ENCODE measurements around the gene ARHGAP26. TPM values are rescaled to one million over a fixed set of nuclear protein-coding genes. Genes with fewer than 3 reads are reported as not detected.

The ARHGAP26 gene
- total RNA-seq, 5 donors from 2014 or later (not counting 1 experiment from before 2014, with no cell fraction given), result 22.8 to 49.3 (median 28.3) TPM

- Mint-ChIP-seq H3K9me3 (peaks cover 3 to 23% (median 7%) of the 10 kb centered on the region in 3 donors), H3K27me3 (no peaks in the 10 kb centered on the region), H3K27ac (no peak overlapping the region), H3K4me1 (peaks cover 0 to 8% (median 0%) of the 10 kb centered on the region in 3 donors), H3K36me3 (peaks cover 36% of the 10 kb centered on the region), H3K4me3 (no peak overlapping the region)
- DNase-seq, result no peak
- no CpG with 5 or more reads among the region's 2 CpGs for WGBS (ENCODE audit: insufficient coverage)
- Histone ChIP-seq H3K27ac (ENCODE audit: low read length) (no peak overlapping the region), H3K27me3 (replicated peaks in 1 of 2; ENCODE audit: control insufficient read depth in 2 of 2, extremely low read depth in 1 of 2, insufficient read depth in 2 of 2, low read length in 1 of 2) (no peaks in the 10 kb centered on the region), H3K36me3 (ENCODE audit: control insufficient read depth in 2 of 2, extremely low read depth in 1 of 2, insufficient read depth in 1 of 2, low read length in 1 of 2) (no peaks in the 10 kb centered on the region), H3K4me1 (ENCODE audit: control insufficient read depth in 1 of 2, extremely low read depth in 1 of 2, insufficient read depth in 2 of 2, low read length in 2 of 2) (no peaks in the 10 kb centered on the region), H3K4me3 (ENCODE audit: control insufficient read depth in 1 of 2, extremely low read depth in 1 of 2, low read length in 1 of 2) (no peak overlapping the region), H3K9me3 (no peaks in the 10 kb centered on the region)
- ATAC-seq (replicated peaks in 1 of 4), result no peak
- CTCF ChIA-PET, result interaction anchor here (0.7 to 1.1 kb wide), 2 partner anchors 159 to 629 kb away, joined by 3 read pairs; no protein-coding TSS in a partner anchor
- POLR2A ChIA-PET, result no interaction called here
Observed at GRCh38 chr5:143195491-143195890, 425.3 kb downstream of the ARHGAP26 start.

GRCh38 chr5:143196601-143197259 lies 426.6 kb downstream of the ARHGAP26 start:
- no peak overlapping the region for H3K4me3 Mint-ChIP-seq
- ATAC-seq (replicated peaks in 1 of 4) (no peak), DNase-seq (no peak)
- no peaks in the 10 kb centered on the region for H3K36me3 ChIP-seq (ENCODE audit: control insufficient read depth in 2 of 2, extremely low read depth in 1 of 2, insufficient read depth in 1 of 2, low read length in 1 of 2)
- H3K9me3 ChIP-seq, result no peaks in the 10 kb centered on the region
- H3K36me3 Mint-ChIP-seq, result peaks cover 34% of the 10 kb centered on the region
- H3K27me3 Mint-ChIP-seq, result no peaks in the 10 kb centered on the region
- H3K27ac ChIP-seq (ENCODE audit: low read length), result no peak overlapping the region
- H3K4me1 ChIP-seq (ENCODE audit: control insufficient read depth in 1 of 2, extremely low read depth in 1 of 2, insufficient read depth in 2 of 2, low read length in 2 of 2), result no peaks in the 10 kb centered on the region
- WGBS (ENCODE audit: insufficient coverage), result 76% methylated on average over 2 of the region's 3 CpGs
- ChIA-PET CTCF (interaction anchor here in 1 of 2 donors (1.1 kb wide), 1 partner anchor 628 kb away, joined by 3 read pairs; no protein-coding TSS in a partner anchor), POLR2A (no interaction called here)
- no peak overlapping the region for H3K27ac Mint-ChIP-seq
- peaks cover 3 to 16% (median 7%) of the 10 kb centered on the region in 3 donors for H3K9me3 Mint-ChIP-seq
- H3K27me3 ChIP-seq (replicated peaks in 1 of 2; ENCODE audit: control insufficient read depth in 2 of 2, extremely low read depth in 1 of 2, insufficient read depth in 2 of 2, low read length in 1 of 2), result no peaks in the 10 kb centered on the region
- no peak overlapping the region for H3K4me3 ChIP-seq (ENCODE audit: control insufficient read depth in 1 of 2, extremely low read depth in 1 of 2, low read length in 1 of 2)
- H3K4me1 Mint-ChIP-seq, result peaks cover 0 to 8% (median 0%) of the 10 kb centered on the region in 3 donors

GRCh38 chr5:143197260-143197656 lies 427.1 kb downstream of the ARHGAP26 start:
- H3K36me3 Mint-ChIP-seq, result peaks cover 32% of the 10 kb centered on the region
- H3K9me3 Mint-ChIP-seq, result peaks cover 3 to 12% (median 10%) of the 10 kb centered on the region in 3 donors
- Histone ChIP-seq H3K27ac (ENCODE audit: low read length) (no peak overlapping the region), H3K27me3 (replicated peaks in 1 of 2; ENCODE audit: control insufficient read depth in 2 of 2, extremely low read depth in 1 of 2, insufficient read depth in 2 of 2, low read length in 1 of 2) (no peaks in the 10 kb centered on the region), H3K4me3 (ENCODE audit: control insufficient read depth in 1 of 2, extremely low read depth in 1 of 2, low read length in 1 of 2) (no peak overlapping the region), H3K9me3 (no peaks in the 10 kb centered on the region), H3K36me3 (ENCODE audit: control insufficient read depth in 2 of 2, extremely low read depth in 1 of 2, insufficient read depth in 1 of 2, low read length in 1 of 2) (no peaks in the 10 kb centered on the region), H3K4me1 (ENCODE audit: control insufficient read depth in 1 of 2, extremely low read depth in 1 of 2, insufficient read depth in 2 of 2, low read length in 2 of 2) (no peaks in the 10 kb centered on the region)
- ATAC-seq (replicated peaks in 1 of 4), result no peak
- CTCF ChIA-PET, result no interaction called here
- no peak for DNase-seq
- H3K4me3 Mint-ChIP-seq, result no peak overlapping the region
- H3K27ac Mint-ChIP-seq, result no peak overlapping the region
- POLR2A ChIA-PET, result no interaction called here
- no peaks in the 10 kb centered on the region for H3K27me3 Mint-ChIP-seq
- peaks cover 0 to 8% (median 0%) of the 10 kb centered on the region in 3 donors for H3K4me1 Mint-ChIP-seq

GRCh38 chr5:143198332-143198731 lies 428.2 kb downstream of the ARHGAP26 start:
- Histone ChIP-seq H3K27ac (ENCODE audit: low read length) (no peak overlapping the region), H3K27me3 (replicated peaks in 1 of 2; ENCODE audit: control insufficient read depth in 2 of 2, extremely low read depth in 1 of 2, insufficient read depth in 2 of 2, low read length in 1 of 2) (no peaks in the 10 kb centered on the region), H3K9me3 (no peaks in the 10 kb centered on the region), H3K4me1 (ENCODE audit: control insufficient read depth in 1 of 2, extremely low read depth in 1 of 2, insufficient read depth in 2 of 2, low read length in 2 of 2) (no peaks in the 10 kb centered on the region), H3K36me3 (ENCODE audit: control insufficient read depth in 2 of 2, extremely low read depth in 1 of 2, insufficient read depth in 1 of 2, low read length in 1 of 2) (no peaks in the 10 kb centered on the region), H3K4me3 (ENCODE audit: control insufficient read depth in 1 of 2, extremely low read depth in 1 of 2, low read length in 1 of 2) (no peak overlapping the region)
- Mint-ChIP-seq H3K4me1 (peaks cover 0 to 8% (median 0%) of the 10 kb centered on the region in 3 donors), H3K27me3 (no peaks in the 10 kb centered on the region), H3K36me3 (peaks cover 40% of the 10 kb centered on the region), H3K4me3 (no peak overlapping the region), H3K9me3 (peaks cover 3 to 12% (median 10%) of the 10 kb centered on the region in 3 donors), H3K27ac (no peak overlapping the region)
- ChIA-PET POLR2A (interaction anchor here in 1 of 2 donors (1.0 kb wide), 1 partner anchor 22 kb away, joined by 3 read pairs; no protein-coding TSS in a partner anchor), CTCF (interaction anchor here in 1 of 2 donors (0.6 kb wide), 1 partner anchor 16 kb away, joined by 4 read pairs; no protein-coding TSS in a partner anchor)
- 100% methylated on average over 1 of the region's 4 CpGs for WGBS (ENCODE audit: insufficient coverage)
- DNase-seq (no peak), ATAC-seq (replicated peaks in 1 of 4) (no peak)

GRCh38 chr5:143199161-143199560 lies 429.0 kb downstream of the ARHGAP26 start:
- Histone ChIP-seq H3K36me3 (ENCODE audit: control insufficient read depth in 2 of 2, extremely low read depth in 1 of 2, insufficient read depth in 1 of 2, low read length in 1 of 2) (no peaks in the 10 kb centered on the region), H3K4me3 (ENCODE audit: control insufficient read depth in 1 of 2, extremely low read depth in 1 of 2, low read length in 1 of 2) (no peak overlapping the region), H3K4me1 (ENCODE audit: control insufficient read depth in 1 of 2, extremely low read depth in 1 of 2, insufficient read depth in 2 of 2, low read length in 2 of 2) (no peaks in the 10 kb centered on the region), H3K27me3 (replicated peaks in 1 of 2; ENCODE audit: control insufficient read depth in 2 of 2, extremely low read depth in 1 of 2, insufficient read depth in 2 of 2, low read length in 1 of 2) (no peaks in the 10 kb centered on the region), H3K27ac (ENCODE audit: low read length) (no peak overlapping the region), H3K9me3 (no peaks in the 10 kb centered on the region)
- Mint-ChIP-seq H3K4me3 (no peak overlapping the region), H3K9me3 (peaks cover 3 to 12% (median 10%) of the 10 kb centered on the region in 3 donors), H3K4me1 (peaks cover 0 to 8% (median 0%) of the 10 kb centered on the region in 3 donors), H3K36me3 (peaks cover 36% of the 10 kb centered on the region), H3K27ac (no peak overlapping the region), H3K27me3 (no peaks in the 10 kb centered on the region)
- CTCF ChIA-PET, result no interaction called here
- DNase-seq (no peak), ATAC-seq (replicated peaks in 1 of 4) (no peak)
- no CpG with 5 or more reads among the region's 1 CpG for WGBS (ENCODE audit: insufficient coverage)
- POLR2A ChIA-PET, result interaction anchor here in 1 of 2 donors (1.0 kb wide), 1 partner anchor 22 kb away, joined by 3 read pairs; no protein-coding TSS in a partner anchor

- Histone ChIP-seq H3K4me3 (ENCODE audit: control insufficient read depth in 1 of 2, extremely low read depth in 1 of 2, low read length in 1 of 2) (no peak overlapping the region), H3K36me3 (ENCODE audit: control insufficient read depth in 2 of 2, extremely low read depth in 1 of 2, insufficient read depth in 1 of 2, low read length in 1 of 2) (no peaks in the 10 kb centered on the region), H3K4me1 (ENCODE audit: control insufficient read depth in 1 of 2, extremely low read depth in 1 of 2, insufficient read depth in 2 of 2, low read length in 2 of 2) (no peaks in the 10 kb centered on the region), H3K27ac (ENCODE audit: low read length) (no peak overlapping the region), H3K9me3 (no peaks in the 10 kb centered on the region), H3K27me3 (replicated peaks in 1 of 2; ENCODE audit: control insufficient read depth in 2 of 2, extremely low read depth in 1 of 2, insufficient read depth in 2 of 2, low read length in 1 of 2) (no peaks in the 10 kb centered on the region)
- Mint-ChIP-seq H3K27me3 (no peaks in the 10 kb centered on the region), H3K36me3 (peaks cover 29% of the 10 kb centered on the region), H3K9me3 (peaks cover 3 to 12% (median 10%) of the 10 kb centered on the region in 3 donors), H3K4me1 (peaks cover 0 to 8% (median 0%) of the 10 kb centered on the region in 3 donors), H3K27ac (no peak overlapping the region), H3K4me3 (no peak overlapping the region)
- ATAC-seq (replicated peaks in 1 of 4), result no peak
- CTCF ChIA-PET, result interaction anchor here in 1 of 2 donors (0.5 kb wide), 1 partner anchor 27 kb away, joined by 5 read pairs; no protein-coding TSS in a partner anchor
- 100% methylated on average over 2 of the region's 2 CpGs for WGBS (ENCODE audit: insufficient coverage)
- POLR2A ChIA-PET, result no interaction called here
- DNase-seq, result no peak
Observed at GRCh38 chr5:143199843-143200242, 429.7 kb downstream of the ARHGAP26 start.
